ENCODE data around the gene TPCN1.
A peak's percentile ranks its signal among the peaks of the same experiment; 100 is the strongest.

Gene TPCN1

DNA sequence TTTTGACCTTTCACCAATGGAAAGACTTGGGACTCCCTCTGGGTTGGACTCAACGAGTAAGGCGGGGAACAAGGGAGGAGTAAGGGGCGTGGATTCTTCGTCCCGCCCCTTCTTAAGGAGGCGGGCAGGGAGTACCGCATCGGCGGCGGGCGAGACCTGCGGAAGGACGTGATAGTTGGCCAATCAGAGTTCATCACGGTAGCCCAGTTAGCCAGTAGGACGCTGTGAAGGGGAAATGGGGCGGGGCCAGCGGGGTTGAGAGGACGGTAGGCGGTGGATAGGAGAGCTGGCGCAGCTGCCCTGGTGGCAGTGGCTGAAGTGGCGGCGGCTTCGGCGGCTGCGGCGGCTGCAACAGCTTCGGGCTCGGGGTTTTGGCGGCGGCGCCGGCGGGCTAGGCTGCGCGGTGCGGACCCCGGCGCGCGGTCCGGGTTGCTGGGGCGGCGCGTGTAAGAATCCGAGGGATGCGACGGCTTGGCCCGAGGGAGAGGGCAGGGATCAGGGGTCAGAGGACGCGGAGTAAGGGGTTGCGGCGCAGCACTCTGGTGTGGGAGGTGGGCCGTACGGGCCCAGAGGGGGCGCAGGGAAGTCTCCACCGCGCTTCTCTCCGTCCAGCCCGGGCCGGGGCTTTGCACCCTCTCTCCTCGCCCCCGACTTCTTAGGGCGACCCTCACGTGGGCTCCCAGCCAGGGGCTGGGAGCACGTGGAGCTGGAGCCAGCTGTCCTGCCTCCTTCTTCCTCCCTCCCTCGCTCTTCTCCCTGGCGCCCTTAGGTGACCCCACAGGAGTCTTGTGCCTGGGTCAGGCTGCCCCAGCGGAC is at the start of gene TPCN1:
Gene TPCN1, plus strand, starts transcription at position 284 of the 816 bp plus-strand sequence. CDS start 5,389 bp downstream, outside the sequence.
- DNase-seq = peak; percentile 99

DNA sequence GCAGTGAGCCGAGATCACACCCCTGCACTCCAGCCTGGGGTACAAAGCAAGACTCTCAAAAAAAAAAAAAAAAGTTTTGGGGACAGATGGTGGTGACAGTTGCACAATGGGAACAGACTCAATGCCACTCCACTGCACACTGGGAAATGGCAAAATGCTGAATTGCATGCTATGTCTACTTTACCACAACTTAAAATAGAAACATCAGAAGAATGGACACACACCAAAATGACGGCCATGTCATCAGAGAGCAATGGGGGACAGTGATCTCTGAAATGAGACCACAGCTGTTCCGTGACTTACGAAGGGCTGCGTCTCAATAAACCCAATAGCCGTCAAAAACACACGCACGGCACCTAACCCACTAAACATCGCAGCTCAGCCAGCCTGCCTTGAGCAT is 49.7 kb upstream of the TPCN1 start:
- no peak for DNase-seq

DNA sequence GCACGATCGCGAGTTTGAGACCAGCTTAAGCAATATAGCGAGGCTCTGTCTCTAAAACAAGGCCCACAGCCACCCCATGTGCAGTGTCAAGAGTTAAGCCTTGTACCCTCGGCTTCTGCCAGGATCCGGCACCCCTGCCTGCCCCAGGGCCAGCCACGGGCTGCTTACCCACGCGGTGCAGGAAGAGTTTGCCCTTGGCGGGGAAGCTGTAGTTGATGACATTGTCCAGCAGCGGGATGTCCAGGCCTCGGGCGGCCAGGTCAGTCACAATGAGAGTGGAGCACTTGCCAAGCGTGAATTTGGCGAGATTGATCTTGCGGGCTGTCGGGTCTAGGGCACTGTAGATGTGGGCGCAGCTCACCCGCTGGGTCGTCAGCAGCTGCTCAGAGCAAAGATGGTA is 49.1 kb upstream of the TPCN1 start:
- no peak for DNase-seq

DNA sequence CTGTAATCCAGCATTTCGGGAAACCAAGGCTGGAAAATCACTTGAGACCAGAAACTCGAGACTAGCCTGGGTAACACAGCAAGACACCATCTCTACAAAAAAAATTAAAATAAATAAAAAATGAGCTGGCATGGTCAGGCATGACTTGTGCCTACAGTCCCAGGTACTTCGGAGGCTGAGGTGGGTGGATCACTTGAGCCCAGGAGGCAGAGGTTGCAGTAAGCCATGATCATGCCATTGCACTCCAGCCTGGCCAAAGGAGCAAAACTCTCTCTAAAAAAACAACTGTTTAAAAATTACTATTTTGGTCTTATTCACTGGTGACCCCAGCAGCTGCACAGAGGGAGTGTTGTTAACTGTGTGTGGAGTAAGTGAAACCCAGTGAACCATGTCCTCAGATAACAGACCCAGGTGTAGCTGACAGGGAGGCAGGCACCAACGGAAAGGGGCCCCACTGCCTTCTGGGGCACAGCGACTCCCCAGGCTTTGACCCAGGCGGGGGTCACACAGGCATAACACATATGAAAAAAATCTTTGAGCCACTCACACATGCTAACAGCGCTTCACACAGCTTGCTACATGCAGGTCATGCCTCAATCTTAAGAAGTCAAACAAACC is 48.1 kb upstream of the TPCN1 start:
- DNase-seq = no peak

DNA sequence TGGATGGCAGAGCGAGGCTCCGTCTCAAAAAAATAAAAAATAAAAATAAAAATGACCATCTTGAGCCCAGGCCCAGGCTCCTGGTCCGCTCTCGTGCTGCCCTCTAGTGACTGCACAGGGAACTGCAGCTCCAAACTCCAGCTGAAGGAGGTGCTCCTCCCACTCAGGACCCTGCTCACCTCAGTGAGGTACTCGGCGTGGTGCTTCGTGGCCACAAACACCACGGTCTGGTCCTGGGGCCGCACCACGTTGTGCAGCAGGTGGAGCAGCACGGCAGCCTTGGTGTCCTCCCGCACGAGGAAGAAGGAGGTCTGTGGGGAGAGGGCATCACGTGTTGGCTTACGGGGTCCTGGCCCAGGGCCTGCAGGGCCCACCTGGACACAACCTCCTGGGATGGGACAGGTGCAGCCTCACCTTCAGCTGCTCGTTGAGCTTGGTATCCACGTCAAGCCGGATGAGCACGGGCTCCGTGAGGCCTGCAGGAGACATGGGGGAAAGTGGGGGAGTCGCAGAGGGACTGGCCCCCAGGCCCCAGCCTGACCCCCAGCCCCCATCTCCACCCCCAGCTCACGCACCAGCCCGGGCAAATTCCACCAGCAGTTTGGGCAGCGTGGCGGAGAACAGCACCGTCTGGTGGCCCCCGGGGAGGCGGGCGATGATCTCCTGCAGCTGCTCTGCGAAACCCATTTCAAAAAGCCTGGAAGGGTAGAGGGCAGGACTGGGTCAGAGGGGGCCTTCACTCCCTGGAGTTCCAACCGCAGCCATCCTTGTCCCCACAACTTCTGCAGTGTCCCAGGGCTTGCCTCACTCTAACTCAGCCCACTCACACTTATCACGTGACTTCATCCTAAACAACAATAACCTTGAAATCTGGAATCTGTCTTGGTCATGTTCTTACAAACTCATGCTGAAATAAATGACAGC is 46.5 kb upstream of the TPCN1 start:
- peak; percentile 78 for DNase-seq

DNA sequence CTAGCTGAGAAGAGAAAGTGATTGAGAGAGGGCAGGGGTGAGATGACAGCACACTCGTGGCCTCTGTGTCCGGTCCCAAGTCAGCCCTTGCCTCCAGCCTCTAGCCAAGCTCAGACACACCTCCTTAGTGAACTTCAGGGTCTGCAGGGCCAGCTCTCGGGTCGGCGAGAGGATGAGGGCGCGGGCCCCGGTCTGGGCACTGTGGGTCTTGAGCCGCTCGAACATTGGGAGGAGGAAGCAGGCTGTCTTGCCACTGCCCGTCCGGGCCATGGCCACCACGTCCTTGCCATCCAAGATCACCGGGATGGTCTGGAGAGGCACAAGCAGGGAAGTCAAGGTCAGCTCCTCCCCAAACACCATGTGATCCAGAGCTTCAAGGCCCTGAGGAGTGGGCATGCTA is 42.2 kb upstream of the TPCN1 start:
- DNase-seq = no peak

DNA sequence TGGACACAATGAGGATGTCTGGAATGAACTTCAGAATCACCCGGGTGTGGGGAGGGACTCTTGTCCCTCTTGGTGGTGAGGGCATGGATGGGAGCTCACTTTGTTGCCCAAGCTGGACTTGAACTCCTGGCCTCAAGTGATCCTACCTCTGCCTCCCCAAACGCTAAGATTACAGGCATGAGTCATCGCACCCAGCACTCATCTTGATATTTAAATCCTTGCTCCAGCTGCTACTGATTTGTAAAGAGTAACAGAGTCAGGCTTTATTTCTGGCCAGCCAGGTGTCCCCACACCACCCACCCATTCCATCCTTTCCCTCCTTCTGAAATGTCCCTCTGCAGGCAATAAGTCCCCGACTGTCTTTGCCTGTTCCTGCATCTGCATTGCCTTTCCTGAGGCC is 40.9 kb upstream of the TPCN1 start:
- DNase-seq = no peak

DNA sequence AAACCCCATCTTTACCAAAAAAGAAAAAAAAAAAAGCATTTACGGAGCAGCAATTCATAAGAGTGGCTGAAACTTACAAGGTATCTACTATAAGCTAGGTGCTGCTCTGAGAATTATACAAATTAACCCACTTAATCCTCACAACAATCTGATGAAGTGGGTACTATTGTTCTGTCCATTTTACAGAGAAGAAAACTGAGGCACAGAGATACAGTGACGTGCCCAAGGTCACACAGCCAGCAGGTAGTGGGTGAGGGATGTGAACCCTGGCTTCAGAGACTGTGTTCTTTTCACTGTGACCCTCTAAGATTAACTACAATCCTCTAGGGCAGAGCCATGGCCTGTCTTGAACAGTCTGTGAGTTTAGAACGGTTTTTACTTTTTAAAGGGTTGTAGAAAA is 39.3 kb upstream of the TPCN1 start:
- DNase-seq = no peak

DNA sequence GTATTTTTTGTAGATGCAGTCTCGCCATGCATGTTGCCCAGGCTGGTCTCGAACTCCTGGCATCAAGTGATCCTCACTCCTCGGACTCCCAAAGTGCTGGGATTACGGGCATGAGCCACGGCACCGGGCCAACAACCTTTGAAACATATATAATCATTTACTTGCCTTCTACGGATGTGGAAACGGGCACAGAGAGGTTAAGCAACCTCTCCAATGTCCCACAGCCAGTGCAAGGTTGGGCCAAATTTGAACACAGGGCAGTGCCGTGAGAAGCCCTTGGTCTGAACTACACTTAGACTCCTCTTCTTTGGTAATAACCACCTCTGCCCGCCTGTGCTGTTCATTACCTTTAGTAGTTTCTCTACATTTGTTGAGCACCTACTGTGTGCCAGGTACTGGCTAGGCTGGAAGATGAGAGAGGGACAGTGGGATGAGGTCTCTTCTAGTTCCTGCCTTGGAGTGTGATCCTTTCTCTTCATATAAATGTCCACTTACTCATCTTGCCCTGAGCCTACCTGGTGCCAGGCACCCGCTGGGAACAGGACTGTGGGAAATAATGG is 38.2 kb upstream of the TPCN1 start:
- no peak for DNase-seq

DNA sequence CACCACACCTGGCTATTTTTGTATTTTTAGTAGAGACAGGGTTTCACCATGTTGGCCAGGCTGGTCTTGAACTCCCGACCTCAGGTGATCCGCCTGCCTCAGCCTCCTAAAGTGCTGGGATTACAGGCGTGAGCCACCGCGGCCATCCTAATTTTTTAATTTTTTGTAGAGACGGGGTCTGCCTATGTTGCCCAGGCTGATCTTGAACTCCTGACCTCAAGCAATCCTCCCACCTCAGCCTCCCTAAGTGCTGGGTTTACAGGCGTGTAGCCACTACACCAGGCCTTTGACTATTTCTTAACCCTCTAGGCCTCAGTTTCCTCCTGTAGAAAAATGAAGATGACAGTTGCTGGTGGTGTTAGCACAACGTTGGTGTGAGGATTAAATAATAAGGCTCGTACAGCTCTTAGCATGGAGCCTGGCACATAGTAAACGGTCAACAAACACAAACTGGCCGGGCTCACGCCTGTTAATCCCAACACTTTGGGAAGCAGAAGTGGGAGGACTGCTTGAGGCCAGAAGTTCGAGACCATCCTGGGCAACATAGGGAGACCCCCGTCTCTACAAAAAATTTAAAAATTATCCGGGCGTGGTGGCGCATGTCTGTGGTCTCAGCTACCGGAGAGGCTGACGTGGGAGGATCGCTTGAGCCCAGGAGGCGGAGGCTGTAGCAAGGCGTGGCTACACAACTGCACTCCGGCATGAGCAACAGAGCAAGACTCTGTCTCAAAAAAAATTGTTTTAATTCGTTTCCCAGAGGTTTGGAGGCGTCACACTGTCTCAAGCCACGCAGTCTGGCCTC is 37.0 kb upstream of the TPCN1 start:
- no peak for DNase-seq

DNA sequence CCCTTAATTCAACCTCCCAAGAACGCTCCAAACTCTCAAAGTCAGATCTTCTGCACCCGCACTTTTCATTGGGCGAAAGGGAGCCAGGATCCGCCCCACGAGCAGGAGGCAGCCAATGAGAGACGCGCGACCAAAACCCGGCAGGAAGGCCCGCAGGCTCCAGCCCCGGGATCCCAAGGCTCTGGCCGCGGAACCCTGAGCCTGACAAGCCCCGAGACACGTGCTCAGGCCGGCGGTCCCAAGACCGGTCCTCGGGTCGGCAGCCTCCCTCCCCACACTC is 36.4 kb upstream of the TPCN1 start:
- DNase-seq = peak; percentile 84

DNA sequence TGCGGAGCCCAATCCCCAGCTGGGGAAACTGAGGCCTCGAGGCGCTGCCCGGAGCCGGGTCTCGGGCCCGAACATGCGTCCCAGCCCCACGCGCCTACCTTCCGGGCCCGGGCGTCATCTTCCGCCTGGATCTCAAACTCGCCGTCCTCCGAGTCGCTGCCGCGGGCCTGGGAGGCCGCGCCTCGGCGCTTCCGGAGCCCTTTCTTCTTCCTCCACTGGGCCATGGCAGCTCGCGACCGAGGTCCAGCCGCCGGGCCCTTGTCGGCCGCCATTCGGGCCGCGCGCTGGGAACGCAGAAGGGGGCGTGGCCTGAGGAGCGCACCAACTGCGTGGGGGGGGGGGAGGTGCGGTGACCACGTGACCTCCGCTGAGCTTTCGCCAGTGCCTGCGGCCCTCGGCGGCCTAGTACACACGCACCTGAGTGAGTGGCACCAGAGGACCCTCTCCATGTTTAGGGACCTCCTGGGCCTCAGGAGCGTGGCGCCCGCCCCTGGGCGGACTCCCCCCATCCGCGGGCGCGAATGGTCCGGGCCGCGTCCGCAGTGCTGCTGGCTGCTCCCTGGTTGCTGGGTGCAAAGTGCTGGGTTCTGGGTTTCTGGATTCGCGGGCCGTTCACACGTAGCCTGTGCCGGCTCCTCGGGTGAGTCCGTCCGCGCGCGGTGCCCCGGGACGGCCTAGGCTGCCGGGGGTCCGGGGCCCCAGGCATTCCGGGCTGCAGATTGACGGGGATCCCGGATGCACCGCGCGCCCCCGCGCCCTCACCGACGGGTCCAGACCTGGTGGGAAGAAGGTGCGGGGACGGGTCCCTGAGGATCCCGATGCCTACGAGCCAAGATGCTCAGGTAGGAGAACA is 35.9 kb upstream of the TPCN1 start, which contains the start of the genes DDX54 and RITA1:
Gene DDX54, minus strand, starts transcription at position 299 of the 853 bp plus-strand sequence. Its CDS starts 27 bp downstream, at position 272.
Gene RITA1, plus strand, starts transcription at position 542 of the 853 bp plus-strand sequence. CDS start 1,026 bp downstream, outside the sequence.
- DNase-seq = peak; percentile 77

DNA sequence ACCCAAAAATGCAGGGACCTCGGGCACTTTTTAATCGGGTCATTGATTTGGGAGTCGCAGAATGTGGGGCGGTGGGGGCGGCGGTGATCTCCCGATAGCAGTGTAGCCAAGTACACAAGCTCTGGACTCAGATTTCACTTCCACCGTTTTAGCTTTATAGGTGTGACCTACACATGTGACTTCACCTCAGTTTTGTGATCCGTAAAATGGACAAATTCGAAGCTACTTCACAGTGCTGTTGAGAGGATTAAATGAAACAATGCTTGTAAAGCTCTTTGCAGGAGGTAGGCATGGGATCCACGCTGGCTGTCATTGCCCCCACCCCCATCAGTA is 35.3 kb upstream of the TPCN1 start:
- DNase-seq = no peak

DNA sequence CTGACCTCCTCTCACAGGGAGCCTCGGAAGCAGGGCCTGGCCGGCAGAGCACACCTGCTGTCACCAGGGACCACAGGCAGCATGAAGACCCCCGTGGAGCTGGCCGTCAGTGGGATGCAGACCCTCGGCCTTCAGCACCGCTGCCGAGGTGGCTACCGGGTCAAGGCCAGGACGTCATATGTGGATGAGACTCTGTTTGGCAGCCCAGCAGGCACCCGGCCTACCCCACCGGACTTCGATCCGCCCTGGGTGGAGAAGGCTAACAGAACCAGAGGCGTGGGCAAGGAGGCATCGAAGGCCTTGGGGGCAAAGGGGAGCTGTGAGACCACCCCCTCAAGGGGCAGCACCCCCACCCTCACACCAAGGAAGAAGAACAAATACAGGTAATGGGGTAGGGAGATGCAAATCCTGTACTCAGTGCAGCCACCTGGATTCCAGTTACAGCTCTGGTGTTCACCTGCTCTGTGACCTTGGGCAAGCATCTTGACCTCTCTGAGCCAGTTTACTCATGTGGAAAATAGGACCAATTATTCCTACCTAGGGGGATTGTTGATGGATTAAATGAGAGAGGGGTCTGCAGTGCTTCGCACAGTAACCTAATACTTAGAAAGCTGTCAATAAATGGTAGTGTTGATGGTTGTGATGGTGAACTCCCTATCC is 34.5 kb upstream of the TPCN1 start:
- no peak for DNase-seq

DNA sequence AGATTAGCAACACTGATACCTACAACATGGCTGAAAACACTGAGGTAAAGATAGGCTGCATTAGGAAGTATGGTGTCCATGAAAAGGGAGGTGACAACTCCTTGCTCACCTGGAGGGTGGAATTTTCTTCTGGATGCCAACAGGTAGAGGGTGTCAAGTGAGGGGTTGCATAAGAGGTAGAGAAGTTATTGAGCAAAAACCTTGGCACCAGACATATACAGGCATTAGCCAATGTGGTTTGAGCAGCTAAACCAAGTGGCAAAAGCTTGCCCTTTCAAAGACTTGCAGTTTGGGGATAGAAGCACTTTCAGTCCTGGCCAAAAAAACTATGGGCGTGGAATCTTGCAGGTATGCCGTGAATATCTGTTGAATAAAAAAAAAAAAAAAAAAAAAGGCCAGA is 31.9 kb upstream of the TPCN1 start:
- no peak for DNase-seq

DNA sequence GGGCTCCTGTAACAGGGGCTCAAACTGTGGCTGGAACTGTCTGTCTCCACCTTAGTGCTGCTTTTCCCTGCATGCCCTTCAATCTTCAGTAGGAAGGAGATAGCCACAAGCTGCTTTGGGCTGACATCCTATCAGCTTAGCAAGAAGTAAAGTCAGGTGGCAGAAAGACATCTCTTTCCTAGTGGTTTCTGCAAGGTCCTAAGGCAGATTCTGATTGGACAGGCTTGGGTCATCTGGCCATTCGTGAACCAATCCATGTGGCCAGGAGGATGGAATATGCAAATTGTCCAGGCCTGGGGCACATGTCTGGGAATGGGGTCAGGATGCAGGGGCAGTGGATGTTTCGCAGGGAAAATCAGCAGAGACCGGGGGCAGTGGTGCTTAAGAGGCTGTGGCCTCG is 30.5 kb upstream of the TPCN1 start:
- DNase-seq = no peak

DNA sequence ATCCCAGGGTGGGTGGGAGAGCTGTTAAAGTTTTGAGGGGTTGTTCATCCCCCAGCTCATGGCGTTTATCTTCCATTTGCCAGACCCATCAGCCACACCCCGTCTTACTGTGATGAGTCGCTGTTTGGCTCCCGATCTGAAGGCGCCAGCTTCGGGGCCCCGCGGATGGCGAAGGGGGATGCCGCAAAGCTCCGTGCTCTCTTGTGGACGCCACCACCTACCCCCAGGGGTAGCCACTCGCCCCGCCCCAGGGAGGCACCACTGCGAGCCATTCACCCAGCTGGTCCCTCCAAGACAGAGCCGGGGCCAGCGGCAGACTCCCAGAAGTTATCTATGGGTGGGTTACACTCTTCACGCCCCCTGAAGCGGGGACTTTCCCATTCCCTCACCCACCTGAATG is 30.0 kb upstream of the TPCN1 start:
- no peak for DNase-seq

DNA sequence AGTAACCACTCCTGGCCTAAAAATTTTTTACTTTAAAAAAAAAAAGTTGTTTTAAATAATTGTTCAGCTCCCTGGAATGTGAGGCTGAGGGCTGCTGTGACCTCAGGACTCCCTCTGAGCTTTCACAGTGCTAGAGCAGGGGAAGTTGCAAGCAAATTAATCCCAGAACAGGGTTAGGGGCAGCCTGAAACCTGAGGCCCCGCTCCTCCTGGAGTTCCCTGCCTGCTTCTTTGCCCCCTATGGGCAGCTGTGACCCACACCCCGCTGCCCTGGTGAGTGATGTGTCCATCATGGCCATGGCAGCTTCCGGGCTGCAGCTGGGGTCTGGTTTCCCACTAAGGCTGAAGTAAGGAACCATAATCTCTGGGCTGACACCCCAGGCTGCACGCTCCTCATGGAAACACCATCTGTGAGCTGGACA is 26.3 kb upstream of the TPCN1 start:
- no peak for DNase-seq

DNA sequence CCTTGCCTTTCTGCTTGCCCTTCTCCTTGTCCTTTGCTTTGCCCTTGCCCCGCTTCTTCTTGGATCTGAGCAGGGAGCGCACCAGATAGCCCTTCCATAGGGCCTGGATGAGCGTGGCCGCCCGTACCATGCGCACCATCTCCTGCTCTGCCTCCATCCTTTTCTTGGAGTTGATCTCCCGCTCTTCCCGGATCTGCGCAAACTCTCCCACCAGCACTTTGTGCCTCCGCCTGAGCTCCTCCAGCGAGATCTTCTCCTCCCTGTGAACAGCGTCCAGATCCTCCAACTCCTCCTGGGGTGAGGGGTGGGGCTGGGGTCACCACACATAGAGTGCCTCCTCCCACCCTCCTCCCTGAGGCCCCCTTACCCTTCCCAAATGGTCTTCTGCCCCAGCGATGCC is 25.7 kb upstream of the TPCN1 start:
- no peak for DNase-seq

DNA sequence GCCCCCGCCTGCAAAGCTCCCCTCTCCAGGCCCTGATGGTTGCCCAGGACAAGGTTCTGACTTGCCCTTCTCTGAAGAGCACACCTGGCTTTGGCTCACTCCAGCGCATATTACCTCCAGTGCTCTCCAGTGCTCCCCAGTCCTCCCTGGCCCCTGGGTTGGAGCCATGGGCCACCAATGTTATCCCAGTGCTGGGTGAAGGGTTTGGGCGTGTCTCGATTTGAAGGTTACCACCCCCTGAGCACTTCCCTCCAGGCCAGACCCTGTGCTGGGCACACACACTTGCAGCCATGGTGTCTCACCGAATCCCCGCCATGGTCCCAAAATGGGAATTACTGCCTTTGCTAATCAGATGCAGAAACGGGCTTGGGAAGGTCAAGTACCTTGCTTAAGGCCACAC is 24.7 kb upstream of the TPCN1 start:
- no peak for DNase-seq

DNA sequence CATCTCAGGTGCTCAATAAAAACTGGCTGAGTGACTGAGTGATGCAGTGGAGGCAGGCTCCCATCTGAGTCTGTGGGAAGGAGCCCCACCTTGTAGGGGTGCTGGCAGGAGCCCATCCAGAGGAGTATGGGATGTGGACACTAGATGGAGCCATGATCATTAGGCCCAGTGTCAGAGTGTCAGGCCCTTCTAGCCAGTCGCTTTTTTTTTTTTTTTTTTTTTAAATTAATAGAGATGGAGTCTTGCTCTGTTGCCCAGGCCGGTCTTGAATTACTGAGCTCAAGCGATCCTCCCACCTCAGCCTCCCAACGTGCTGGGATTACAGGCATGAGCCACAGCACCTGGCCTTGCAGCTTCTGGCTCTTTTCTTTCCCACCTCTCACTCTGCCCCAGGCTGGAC is 24.3 kb upstream of the TPCN1 start:
- peak; percentile 44 for DNase-seq
